K562 (cell line): ENCODE measurements around the gene SLC16A5. TPM values are rescaled to one million over a fixed set of nuclear protein-coding genes. Genes with fewer than 3 reads are reported as not detected.
A peak's percentile ranks its signal among the peaks of the same experiment; 100 is the strongest.

Experiments used
- ATAC-seq: fragments of 200-7000 bp; cut with Tn5 transposase; 3 replicates; pipeline ENCODE4 v1.9.1; 2020; ENCODE audit warnings: moderate library complexity
- BruUV-seq: library from RNA; stranded (reverse); fragments of 400-500 nt; replicated peaks from 2 replicates; lab custom pipeline; 2021; lab: Mats Ljungman, UMichigan
- CTCF ChIA-PET: fragments of 300-600 bp; formaldehyde crosslinking; extraction: SDS; loops from one replicate; lab custom pipeline; 2021; ENCODE audit warnings: low intra/inter-chr PET ratio; lab: Yijun Ruan, JAX
- POLR2A ChIA-PET: fragments of 300-600, 350-650 bp; sonication (Branson Sonifier 250); formaldehyde crosslinking; extraction: SDS; loops from one replicate; lab custom pipeline; 2021; ENCODE audit warnings: antibody characterized with exemption, inconsistent platforms; lab: Yijun Ruan, JAX
- DNase-seq, 4 experiments: peaks; one replicate each; pipeline versions ENCODE4 v3.0.0 to v3.0.0-alpha.2; 2011 to 2018; ENCODE audit warnings: low spot score in 3 of 4, mixed read lengths in 3 of 4; ENCODE audit errors: extremely low read depth in 1 of 4
- FAIRE-seq: peaks from 2 replicates; lab custom pipeline; 2011; peaks lifted over from hg19 to GRCh38; lab: Jason Lieb, UNC
- H2AFZ ChIP-seq: 2 replicates; pipeline ENCODE4 v1.6.0; 2011; ENCODE audit warnings: low read depth, low read length, control low read depth, inconsistent platforms
- H3K27ac ChIP-seq: fragments of 200-600 bp; 3 replicates; pipeline ENCODE4 v1.8.0; 2011; ENCODE audit warnings: low read depth, mild to moderate bottlenecking, control low read depth, inconsistent platforms, low read length, moderate library complexity, mixed read lengths; ENCODE audit errors: extremely low read depth
- H3K27me3 ChIP-seq, 2 experiments: fragments of 300-600 bp in 1 of 2; 2 replicates in 1 of 2; 3 replicates in 1 of 2; pipeline versions ENCODE4 v1.6.0 to v1.8.0; 2011; ENCODE audit warnings: inconsistent platforms in 2 of 2, low read length in 2 of 2, mild to moderate bottlenecking in 1 of 2, mixed read lengths in 1 of 2, moderate library complexity in 1 of 2; ENCODE audit not compliant: control insufficient read depth in 2 of 2, insufficient read depth in 2 of 2
- H3K36me3 ChIP-seq: fragments of 300-600 bp; 3 replicates; pipeline ENCODE4 v1.8.0; 2011; ENCODE audit warnings: mild to moderate bottlenecking, low read length, inconsistent platforms; ENCODE audit not compliant: control insufficient read depth, insufficient read depth
- H3K4me1 ChIP-seq, 2 experiments: fragments of 200-600 bp in 1 of 2; replicated peaks in 1 of 2; 2 replicates in 1 of 2; 3 replicates in 1 of 2; pipeline versions ENCODE4 v1.5.1 to v1.8.0; 2011; ENCODE audit warnings: inconsistent platforms in 2 of 2, low read length in 2 of 2, mild to moderate bottlenecking in 1 of 2, mixed read lengths in 1 of 2, moderate library complexity in 1 of 2; ENCODE audit not compliant: control insufficient read depth in 2 of 2, insufficient read depth in 2 of 2
- H3K4me2 ChIP-seq: 2 replicates; pipeline ENCODE4 v1.6.1; 2011; ENCODE audit warnings: low read length, control low read depth, inconsistent platforms, mixed read lengths; ENCODE audit not compliant: insufficient read depth
- H3K4me3 ChIP-seq: fragments of 200-600 bp; sonication (generic), shearing (Covaris generic); 2 replicates; pipeline ENCODE4 v1.5.1; 2016; ENCODE audit warnings: control low read depth, inconsistent platforms
- H3K79me2 ChIP-seq: fragments of 200-600 bp; 3 replicates; pipeline ENCODE4 v1.8.0; 2011; ENCODE audit warnings: low read length, inconsistent platforms; ENCODE audit not compliant: control insufficient read depth, insufficient read depth
- H3K9ac ChIP-seq, 2 experiments: 2 replicates each; pipeline versions ENCODE4 v1.6.0 to v1.6.1; 2011; ENCODE audit warnings: low read depth in 2 of 2, low read length in 2 of 2, control low read depth in 1 of 2, inconsistent platforms in 1 of 2, mild to moderate bottlenecking in 1 of 2, mixed read lengths in 1 of 2; ENCODE audit not compliant: insufficient read depth in 1 of 2
- H3K9me1 ChIP-seq: one replicate; pipeline ENCODE4 v1.6.0; 2011; ENCODE audit warnings: inconsistent platforms, mild to moderate bottlenecking, low read length, moderate library complexity; ENCODE audit not compliant: control insufficient read depth, insufficient read depth
- H3K9me3 ChIP-seq: replicated peaks from 2 replicates; pipeline ENCODE4 v1.5.1; 2011; ENCODE audit warnings: low read depth, low read length, inconsistent platforms; ENCODE audit not compliant: control insufficient read depth, insufficient read depth
- H4K20me1 ChIP-seq: replicated peaks from 2 replicates; pipeline ENCODE4 v1.6.1; 2011; ENCODE audit warnings: low read length, inconsistent platforms, mixed read lengths; ENCODE audit not compliant: control insufficient read depth, insufficient read depth
- EHMT2 ChIP-seq: fragments of 450-650 bp; IDR thresholded peaks from 2 replicates; pipeline ENCODE4 v1.6.1; 2018; ENCODE audit warnings: antibody characterized with exemption
- HLTF ChIP-seq: fragments of 450-650 bp; IDR thresholded peaks from 2 replicates; pipeline ENCODE4 v1.6.1; 2016
- IFI16 ChIP-seq: fragments of 250-450 bp; sonication (Bioruptor Pico); IDR thresholded peaks from 2 replicates; pipeline ENCODE4 v2.1.2; 2022; ENCODE audit warnings: mild to moderate bottlenecking, inconsistent platforms
- KHSRP ChIP-seq: fragments of 450-650 bp; IDR thresholded peaks from 2 replicates; pipeline ENCODE4 v1.6.1; 2017
- LCOR ChIP-seq: sonication (generic); formaldehyde crosslinking; IDR thresholded peaks from 2 replicates; pipeline ENCODE4 v1.8.0; 2022; ENCODE audit warnings: mild to moderate bottlenecking, missing genetic modification reagents
- NR3C1 ChIP-seq: sonication (generic); formaldehyde crosslinking; IDR thresholded peaks from 2 replicates; pipeline ENCODE4 v1.8.1; 2022; ENCODE audit warnings: missing genetic modification reagents
- TAL1 ChIP-seq: fragments of 450-650 bp; IDR thresholded peaks from 2 replicates; pipeline ENCODE4 v1.6.1; 2016; ENCODE audit warnings: mild to moderate bottlenecking
- TRIM24 ChIP-seq, 2 experiments: fragments of 450-650 bp; IDR thresholded peaks; 2 replicates each; pipeline ENCODE4 v1.6.1; 2016
- U2AF2 ChIP-seq: fragments of 200-400 bp; formaldehyde crosslinking; optimal IDR thresholded peaks from 2 replicates; pipeline ENCODE3; 2017; ENCODE audit warnings: low read depth, mild to moderate bottlenecking, low read length
- WGBS: fragments of 100-300 bp; shearing (Covaris generic); methylation state at CpG from one replicate; pipeline ENCODE4 v1.1.6; 2016; ENCODE audit warnings: low coverage, mixed read lengths; ENCODE audit not compliant: insufficient coverage; ENCODE audit errors: missing lambda C conversion rate; 5-methylcytosine and 5-hydroxymethylcytosine counted together
- in situ Hi-C: fragments of 300-500 bp; cut with MboI; formaldehyde crosslinking; loops from 4 replicates; pipeline ENCODE4 v1.15.0; 2018; ENCODE audit warnings: inconsistent platforms, mixed read lengths
- intact Hi-C: fragments of 100-400 bp; cut with micrococcal nuclease; formaldehyde crosslinking; loops from 2 replicates; pipeline ENCODE4 v1.14.2; 2022
- polyA plus RNA-seq, 8 experiments: library from polyadenylated mRNA; depleted of rRNA in 4 of 8; stranded (reverse) in 5 of 8; unstranded in 3 of 8; fragments of >200 nt; fragmentation: Nextera tagmentation in 2 of 8; fragmentation: Illumina TruSeq in 1 of 8; extraction: Ambion mirVana in 2 of 8; extraction: Trizol in 1 of 8; gene quantifications; 2 replicates each; pipeline versions ENCODE4 v1.2.1 to v1.2.3, GENCODE V29; 2011 to 2014; ENCODE audit warnings: inconsistent platforms in 1 of 8, missing spikeins in 1 of 8
- total RNA-seq, 7 experiments: library from RNA; depleted of rRNA in 6 of 7; stranded (reverse); fragments of >200 nt in 6 of 7; fragmentation: Illumina TruSeq in 2 of 7; extraction: Trizol in 2 of 7; gene quantifications; 2 replicates each; pipeline versions ENCODE4 v1.2.1 to v1.2.3, GENCODE V29; 2011 to 2021; ENCODE audit warnings: low replicate concordance in 1 of 7
- TF ChIP-seq, protein P1 (sequence below): sonication (generic); formaldehyde crosslinking; IDR thresholded peaks from 2 replicates; pipeline ENCODE4 v1.9.0; 2022; ENCODE audit warnings: mild to moderate bottlenecking, missing genetic modification reagents
- TF ChIP-seq, protein P2 (sequence below): fragments of 450-650 bp; IDR thresholded peaks from 2 replicates; pipeline ENCODE4 v1.6.1; 2017; ENCODE audit warnings: antibody characterized with exemption, mild to moderate bottlenecking

SLC16A5 gene
- total and polyA plus RNA-seq, 9 of the 15 experiments (the other 6 are each of a cell fraction or from before 2014, with no cell fraction given), result 0.06 to 2.6 (median 0.91) TPM

DNA sequence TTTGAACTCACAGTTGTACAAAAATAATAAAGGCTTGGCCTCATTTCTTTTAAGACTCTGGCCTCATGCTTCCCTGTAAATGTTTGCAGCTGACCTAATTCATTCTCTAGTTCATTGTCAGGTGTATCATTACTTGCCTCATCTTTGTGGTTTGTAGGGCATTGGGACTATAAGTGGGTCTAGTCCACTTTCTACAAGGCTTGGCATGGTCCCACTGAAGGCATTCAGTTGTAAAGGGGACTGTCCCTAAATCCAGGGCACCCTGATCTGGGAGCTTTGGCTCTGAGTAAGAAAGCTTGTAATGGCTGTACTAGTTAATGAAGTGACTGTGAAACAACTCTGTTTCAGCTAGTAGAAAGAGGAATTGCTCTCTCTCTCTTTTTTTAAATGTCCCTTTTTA, 38.0 kb upstream of the SLC16A5 start:
- no peak for ATAC-seq
- H2AFZ ChIP-seq, result no peak overlapping the region
- no peaks in the 10 kb centered on the region for H3K9me1 ChIP-seq
- in situ Hi-C loops (no loop called here), intact Hi-C loops (loop anchor here (5.0 kb wide), 1 partner anchor 63 kb away; no protein-coding TSS in a partner anchor)
- FAIRE-seq, result no peak
- H3K9ac ChIP-seq, result no peak overlapping the region
- peaks cover 42% of the 10 kb centered on the region for H3K36me3 ChIP-seq
- H3K9me3 ChIP-seq, result no peaks in the 10 kb centered on the region
- ChIA-PET CTCF (no interaction called here), POLR2A (interaction anchor here (2.3 kb wide), 1 partner anchor 9 kb away, joined by 14 read pairs; no protein-coding TSS in a partner anchor)
- no peak overlapping the region for H3K4me2 ChIP-seq
- no peaks in the 10 kb centered on the region for H3K27me3 ChIP-seq
- no peak for TF ChIP-seq LCOR (CRISPR knock-in tag)
- no peak for TF ChIP-seq KHSRP
- TF ChIP-seq TAL1, result no peak
- BruUV-seq, result no TSS peak
- DNase-seq, result no peak
- H3K79me2 ChIP-seq, result peaks cover 45% of the 10 kb centered on the region
- no peak overlapping the region for H3K27ac ChIP-seq
- no peak overlapping the region for H3K4me3 ChIP-seq
- H3K4me1 ChIP-seq, result peaks cover 9 to 15% of the 10 kb centered on the region in 2 experiments
- no peaks in the 10 kb centered on the region; the same call in 1 of the 2 replicates for H4K20me1 ChIP-seq

DNA sequence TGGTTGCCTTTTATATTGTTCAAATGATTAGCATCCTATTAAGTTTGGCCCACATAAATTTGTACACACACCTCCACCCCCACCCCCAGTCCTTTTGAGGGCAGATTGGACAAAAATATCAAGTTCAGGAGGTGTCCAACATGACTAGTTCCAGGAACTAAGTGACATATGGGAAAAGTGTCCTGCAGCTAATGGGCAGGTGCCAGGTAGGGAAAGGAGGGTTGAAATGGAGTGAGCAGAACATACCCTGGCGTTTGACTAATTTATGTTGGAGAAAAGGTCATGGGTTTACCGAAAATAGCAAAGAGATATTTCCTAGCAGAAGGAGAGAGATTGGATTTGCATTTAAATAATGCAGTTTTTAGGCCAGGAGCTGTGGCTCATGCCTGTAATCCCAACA, 35.8 kb upstream of the SLC16A5 start:
- Histone ChIP-seq H3K4me1 (peaks cover 8 to 11% of the 10 kb centered on the region in 2 experiments; a peak in 4 of 5 replicates), H4K20me1 (no peaks in the 10 kb centered on the region), H3K4me3 (no peak overlapping the region), H3K9me1 (no peaks in the 10 kb centered on the region), H3K27ac (no peak overlapping the region), H3K36me3 (peaks cover 58% of the 10 kb centered on the region), H2AFZ (no peak overlapping the region), H3K9me3 (no peaks in the 10 kb centered on the region), H3K27me3 (no peaks in the 10 kb centered on the region), H3K4me2 (no peak overlapping the region), H3K9ac (no peak overlapping the region), H3K79me2 (peaks cover 27% of the 10 kb centered on the region)
- no TSS peak for BruUV-seq
- CTCF ChIA-PET, result no interaction called here
- ATAC-seq, result no peak
- in situ Hi-C loops, result no loop called here
- intact Hi-C loops, result loop anchor here (5.0 kb wide), 1 partner anchor 60 kb away; no protein-coding TSS in a partner anchor
- POLR2A ChIA-PET, result interaction anchor here (1.6 kb wide), 1 partner anchor 12 kb away, joined by 5 read pairs; no protein-coding TSS in a partner anchor
- DNase-seq, result peak in 1 of 4 experiments; percentile 4
- 63% methylated on average over 2 of the region's 2 CpGs for WGBS
- no peak for FAIRE-seq
- no peak for TF ChIP-seq TRIM24 (IDR thresholded peaks at IDR 0.05)
- TF ChIP-seq NR3C1 (CRISPR knock-in tag), result no peak
- no peak for TF ChIP-seq EHMT2
- no peak for TF ChIP-seq IFI16
- TF ChIP-seq HLTF, result no peak
- TF ChIP-seq, protein P1, sequence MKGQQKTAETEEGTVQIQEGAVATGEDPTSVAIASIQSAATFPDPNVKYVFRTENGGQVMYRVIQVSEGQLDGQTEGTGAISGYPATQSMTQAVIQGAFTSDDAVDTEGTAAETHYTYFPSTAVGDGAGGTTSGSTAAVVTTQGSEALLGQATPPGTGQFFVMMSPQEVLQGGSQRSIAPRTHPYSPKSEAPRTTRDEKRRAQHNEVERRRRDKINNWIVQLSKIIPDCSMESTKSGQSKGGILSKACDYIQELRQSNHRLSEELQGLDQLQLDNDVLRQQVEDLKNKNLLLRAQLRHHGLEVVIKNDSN (CRISPR knock-in tag), result no peak
- TF ChIP-seq, protein P2, sequence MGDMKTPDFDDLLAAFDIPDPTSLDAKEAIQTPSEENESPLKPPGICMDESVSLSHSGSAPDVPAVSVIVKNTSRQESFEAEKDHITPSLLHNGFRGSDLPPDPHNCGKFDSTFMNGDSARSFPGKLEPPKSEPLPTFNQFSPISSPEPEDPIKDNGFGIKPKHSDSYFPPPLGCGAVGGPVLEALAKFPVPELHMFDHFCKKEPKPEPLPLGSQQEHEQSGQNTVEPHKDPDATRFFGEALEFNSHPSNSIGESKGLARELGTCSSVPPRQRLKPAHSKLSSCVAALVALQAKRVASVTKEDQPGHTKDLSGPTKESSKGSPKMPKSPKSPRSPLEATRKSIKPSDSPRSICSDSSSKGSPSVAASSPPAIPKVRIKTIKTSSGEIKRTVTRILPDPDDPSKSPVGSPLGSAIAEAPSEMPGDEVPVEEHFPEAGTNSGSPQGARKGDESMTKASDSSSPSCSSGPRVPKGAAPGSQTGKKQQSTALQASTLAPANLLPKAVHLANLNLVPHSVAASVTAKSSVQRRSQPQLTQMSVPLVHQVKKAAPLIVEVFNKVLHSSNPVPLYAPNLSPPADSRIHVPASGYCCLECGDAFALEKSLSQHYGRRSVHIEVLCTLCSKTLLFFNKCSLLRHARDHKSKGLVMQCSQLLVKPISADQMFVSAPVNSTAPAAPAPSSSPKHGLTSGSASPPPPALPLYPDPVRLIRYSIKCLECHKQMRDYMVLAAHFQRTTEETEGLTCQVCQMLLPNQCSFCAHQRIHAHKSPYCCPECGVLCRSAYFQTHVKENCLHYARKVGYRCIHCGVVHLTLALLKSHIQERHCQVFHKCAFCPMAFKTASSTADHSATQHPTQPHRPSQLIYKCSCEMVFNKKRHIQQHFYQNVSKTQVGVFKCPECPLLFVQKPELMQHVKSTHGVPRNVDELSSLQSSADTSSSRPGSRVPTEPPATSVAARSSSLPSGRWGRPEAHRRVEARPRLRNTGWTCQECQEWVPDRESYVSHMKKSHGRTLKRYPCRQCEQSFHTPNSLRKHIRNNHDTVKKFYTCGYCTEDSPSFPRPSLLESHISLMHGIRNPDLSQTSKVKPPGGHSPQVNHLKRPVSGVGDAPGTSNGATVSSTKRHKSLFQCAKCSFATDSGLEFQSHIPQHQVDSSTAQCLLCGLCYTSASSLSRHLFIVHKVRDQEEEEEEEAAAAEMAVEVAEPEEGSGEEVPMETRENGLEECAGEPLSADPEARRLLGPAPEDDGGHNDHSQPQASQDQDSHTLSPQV, result no peak
- no peak for TF ChIP-seq U2AF2
